Stomach (tissue), 19 donors: Measurements from ENCODE around the gene NAT8. TPM values are rescaled to one million over a fixed set of nuclear protein-coding genes. Genes with fewer than 3 reads are reported as not detected.
"Not testable (repeated sequence)": the region's sequence is repeated elsewhere in the genome, so short reads cannot be mapped to it uniquely, and the experiment has no call there.

Experiments used
- DNase-seq, 2 donors: peaks; one replicate each; pipeline versions ENCODE4 v3.0.0 to v3.0.0-alpha.2; 2013 to 2019
- H3K27ac ChIP-seq, 5 donors: fragments of 200-600 bp in 4 of 5; sonication (generic) in 4 of 5; one replicate each; pipeline ENCODE4 v1.5.1; 2013 to 2019; ENCODE audit warnings: mild to moderate bottlenecking in 1 of 5, moderate library complexity in 1 of 5
- H3K27me3 ChIP-seq, 3 donors: fragments of 200-600 bp; sonication (generic); one replicate each; pipeline ENCODE4 v1.5.1; 2017 to 2019; ENCODE audit warnings: mixed run types in 1 of 3
- H3K36me3 ChIP-seq, 4 donors: fragments of 200-600 bp; sonication (generic); 1 replicate in 3 of 4; 2 replicates in 1 of 4; pipeline ENCODE4 v1.5.1; 2016 to 2019
- H3K4me1 ChIP-seq, 4 donors: fragments of 200-600 bp; sonication (generic); one replicate each; pipeline ENCODE4 v1.5.1; 2016 to 2019
- H3K4me3 ChIP-seq, 4 donors: fragments of 200-600 bp; sonication (generic) in 3 of 4; one replicate each; pipeline ENCODE4 v1.5.1; 2016 to 2019; ENCODE audit warnings: mild to moderate bottlenecking in 1 of 4
- H3K9me3 ChIP-seq, 4 donors: fragments of 200-600 bp; sonication (generic); one replicate each; pipeline ENCODE4 v1.5.1; 2016 to 2019
- CTCF ChIP-seq, 7 experiments: fragments of 450-650 bp in 4 of 7; fragments of 200-600 bp in 3 of 7; sonication (generic) in 3 of 7; IDR thresholded peaks; one replicate each; pipeline ENCODE4 v1.5.1; 2016 to 2019; ENCODE audit warnings: antibody characterized with exemption in 7 of 7, control low read depth in 2 of 7, mild to moderate bottlenecking in 1 of 7
- POLR2A ChIP-seq, 4 donors: fragments of 450-650 bp; IDR thresholded peaks; one replicate each; pipeline ENCODE4 v1.6.1; 2016; ENCODE audit warnings: antibody characterized with exemption in 4 of 4, control low read depth in 2 of 4, mild to moderate bottlenecking in 1 of 4, moderate library complexity in 1 of 4
- POLR2AphosphoS5 ChIP-seq, 3 donors: sonication (generic); formaldehyde crosslinking; IDR thresholded peaks; one replicate each; pipeline ENCODE4 v1.6.1; 2016; ENCODE audit warnings: antibody characterized with exemption in 3 of 3
- WGBS, 5 donors: extraction: QIAGEN DNeasy Blood & Tissue Kit in 3 of 5; methylation state at CpG; one replicate each; pipeline versions ENCODE4 v1.1.5 to v1.1.7; 2013 to 2018; 5-methylcytosine and 5-hydroxymethylcytosine counted together
- intact Hi-C: fragments of 100-400 bp; cut with DNase I; formaldehyde crosslinking; loops from one replicate; pipeline ENCODE4 v1.15.1; 2023; ENCODE audit warnings: low total_unique reads
- long read RNA-seq, 10 donors: transcript quantifications; one replicate each; lab custom pipeline, GENCODE V29; 2026
- polyA plus RNA-seq, 3 donors: library from polyadenylated mRNA; stranded (reverse); fragments of 200-250 nt; gene quantifications; one replicate each; pipeline ENCODE4 v1.2.3, GENCODE V29; 2013
- total RNA-seq, 5 donors: library from RNA; depleted of rRNA; stranded (reverse); fragments of >200 nt; gene quantifications; one replicate each; pipeline versions ENCODE4 v1.1.0 to v1.2.3, GENCODE V29; 2014 to 2016
- donor health status: healthy with polysubstance abuse.
- donor health status: Bipolar disorder and iron deficiency.
- donor health status: healthy.

NAT8 gene
- total RNA-seq (not detected), polyA plus RNA-seq (not detected)
- long read RNA-seq, donor 1 = 0 reads
- long read RNA-seq, donor 2 = 0 reads
- long read RNA-seq, donor 3 = 0 reads
- long read RNA-seq, donor 4 = 0 reads
- long read RNA-seq, donor 5 = 0 reads
- long read RNA-seq, donor 6 = 0 reads
- long read RNA-seq, donor 7 = 0 reads
- long read RNA-seq, donor 8 = 0 reads
- long read RNA-seq, donor 9 = 0 reads
- long read RNA-seq, donor 10 = 0 reads

- Histone ChIP-seq H3K27me3 (peaks cover 0 to 4% (median 0%) of the 10 kb centered on the region in 3 donors), H3K36me3 (no peaks in the 10 kb centered on the region), H3K27ac (peak within 1 kb of the TSS in 2 of 5 donors; percentile 8 to 14), H3K4me1 (peaks cover 0 to 8% (median 3%) of the 10 kb centered on the region in 4 donors), H3K4me3 (no peak within 1 kb of the TSS), H3K9me3 (peaks cover 0 to 5% (median 2%) of the 10 kb centered on the region in 4 donors)
- no peak for TF ChIP-seq POLR2AphosphoS5 (IDR thresholded peaks at IDR 0.05)
- TF ChIP-seq CTCF (IDR thresholded peaks at IDR 0.05) = no peak
- intact Hi-C loops = no loop called here
- DNase-seq = no peak
- 68 to 77% (median 73%) methylated on average over 8 to 13 of the region's 13 CpGs for WGBS, 5 donors
Observed at GRCh38 chr2:73642338-73643018, at the start of gene NAT8. TSS of gene NAT8 (minus strand) at chr2:73642422. CDS start at chr2:73641628, 794 bp downstream.

GRCh38 chr2:73690372-73691088 is 48.3 kb upstream of the NAT8 start:
- H3K27ac ChIP-seq, intact Hi-C loops, H3K27me3 ChIP-seq, H3K36me3 ChIP-seq, H3K9me3 ChIP-seq, H3K4me3 ChIP-seq, H3K4me1 ChIP-seq: not testable (repeated sequence)
- DNase-seq = peak in 1 of 2 donors; percentile 23
- TF ChIP-seq CTCF (IDR thresholded peaks at IDR 0.05) = peak in 4 of 7 experiments; percentile 10 to 62 (median 30)
- 29 to 63% (median 58%) methylated on average over 2 to 4 of the region's 4 CpGs for WGBS, 5 donors

- H3K9me3 ChIP-seq, DNase-seq, H3K4me3 ChIP-seq, H3K4me1 ChIP-seq, H3K36me3 ChIP-seq, H3K27ac ChIP-seq, H3K27me3 ChIP-seq, intact Hi-C loops: not testable (repeated sequence)
- WGBS, 5 donors = 93 to 98% (median 96%) methylated on average over 5 of the region's 5 CpGs
Observed at GRCh38 chr2:73688494-73688893, 46.3 kb upstream of the NAT8 start.

- peak; percentile 66 to 69 for DNase-seq
- no peaks in the 10 kb centered on the region for H3K4me1 ChIP-seq
- H3K4me3 ChIP-seq = no peak overlapping the region
- 45 to 77% (median 56%) methylated on average over 4 of the region's 4 CpGs for WGBS, 5 donors
- peak overlapping the region in 4 of 5 donors; percentile 40 to 58 (median 44) for H3K27ac ChIP-seq
- H3K9me3 ChIP-seq = no peaks in the 10 kb centered on the region
- no peaks in the 10 kb centered on the region for H3K36me3 ChIP-seq
- intact Hi-C loops = no loop called here
- no peaks in the 10 kb centered on the region for H3K27me3 ChIP-seq
- TF ChIP-seq POLR2AphosphoS5 (IDR thresholded peaks at IDR 0.05) (peak in 2 of 3 donors; percentile 30 to 42), POLR2A (IDR thresholded peaks at IDR 0.05) (no peak), CTCF (IDR thresholded peaks at IDR 0.05) (no peak)
Observed at GRCh38 chr2:73685764-73686438, 43.7 kb upstream of the NAT8 start.

- H3K9me3 ChIP-seq, intact Hi-C loops, H3K4me3 ChIP-seq, DNase-seq, H3K36me3 ChIP-seq, H3K4me1 ChIP-seq, H3K27me3 ChIP-seq: not testable (repeated sequence)
- WGBS, 5 donors = 38 to 60% (median 46%) methylated on average over 5 to 9 of the region's 9 CpGs
- H3K27ac ChIP-seq = peak overlapping the region in 1 of 5 donors; percentile 46
Observed at GRCh38 chr2:73684905-73685304, 42.7 kb upstream of the NAT8 start.

GRCh38 chr2:73684325-73684724 is 42.1 kb upstream of the NAT8 start:
- DNase-seq, H3K27me3 ChIP-seq, H3K27ac ChIP-seq, intact Hi-C loops, H3K4me3 ChIP-seq, H3K9me3 ChIP-seq, H3K36me3 ChIP-seq, H3K4me1 ChIP-seq: not testable (repeated sequence)
- WGBS, 5 donors = 43 to 93% (median 72%) methylated on average over 1 of the region's 1 CpG; no CpG with 5 or more reads in 1 of the 5 donors
